ENCODE results near the gene ATP10A.

DNA sequence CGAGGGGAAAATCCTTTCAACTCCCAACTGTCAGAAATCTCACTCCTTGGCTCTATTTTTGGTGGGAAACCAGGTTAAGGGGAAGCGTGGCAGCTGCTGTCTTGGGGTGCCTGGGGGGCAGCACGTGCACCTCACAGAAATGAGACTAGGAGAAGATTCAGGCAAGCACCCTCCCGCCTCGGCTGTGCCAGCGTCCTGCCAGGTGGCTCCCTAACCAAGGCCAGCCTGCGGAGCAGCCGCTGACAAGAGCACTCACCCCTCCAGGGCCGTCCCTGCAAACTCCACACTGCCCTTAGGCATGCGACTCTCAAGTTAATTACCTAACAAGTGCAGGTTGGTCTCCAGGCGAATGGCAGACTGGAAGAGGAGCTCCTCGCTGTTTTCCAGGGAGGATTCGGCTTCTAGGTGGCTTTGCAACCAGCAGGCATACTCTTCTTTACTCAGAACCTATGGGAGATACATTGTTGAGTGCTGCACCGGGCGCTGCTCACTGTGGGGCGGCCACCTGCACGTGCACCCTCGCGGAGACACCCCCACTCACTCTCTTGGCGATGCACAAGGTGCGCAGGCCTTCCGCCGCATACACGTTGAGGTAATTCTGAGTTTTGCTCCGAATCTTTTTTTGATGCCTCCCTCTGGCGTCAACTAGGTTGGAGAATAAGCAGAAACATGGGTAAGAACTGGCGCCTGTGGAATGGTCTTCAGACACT lies 155.3 kb downstream of the ATP10A start:
- TF ChIP-seq CREB5 (CRISPR knock-in tag; IDR thresholded peaks at IDR 0.05; ENCODE audit: low read depth) (no peak), PATZ1 (CRISPR knock-in tag; IDR thresholded peaks at IDR 0.05; ENCODE audit: borderline replicate concordance) (no peak)
